BLaER1 treated with 17β-estradiol and CSF1 and Interleukin-3, amounts not matched to agents 10 nM and 100 nM (cell line): Measurements from ENCODE around the gene GTF3C6.
"Not testable (repeated sequence)": the region's sequence is repeated elsewhere in the genome, so short reads cannot be mapped to it uniquely, and the experiment has no call there.

Experiments
- H3K27ac ChIP-seq, 11 experiments: shearing (Covaris generic); formaldehyde crosslinking; 2 replicates each; pipeline ENCODE4 v1.8.1; 2022
- H3K27me3 ChIP-seq, 11 experiments: shearing (Covaris generic); formaldehyde crosslinking; 2 replicates each; pipeline ENCODE4 v1.8.1; 2022
- H3K36me3 ChIP-seq, 11 experiments: shearing (Covaris generic); formaldehyde crosslinking; 2 replicates each; pipeline ENCODE4 v1.8.1; 2022
- H3K4me1 ChIP-seq, 10 experiments: shearing (Covaris generic); formaldehyde crosslinking; 2 replicates each; pipeline ENCODE4 v1.8.1; 2022
- H3K4me2 ChIP-seq, 11 experiments: shearing (Covaris generic); formaldehyde crosslinking; 2 replicates each; pipeline ENCODE4 v1.8.1; 2022
- H3K4me3 ChIP-seq, 10 experiments: shearing (Covaris generic); formaldehyde crosslinking; 2 replicates each; pipeline ENCODE4 v1.8.1; 2022
- H3K9ac ChIP-seq, 11 experiments: shearing (Covaris generic); formaldehyde crosslinking; 2 replicates each; pipeline ENCODE4 v1.8.1; 2022
- H3K9me3 ChIP-seq, 11 experiments: shearing (Covaris generic); formaldehyde crosslinking; replicated peaks in 1 of 11; 2 replicates each; pipeline ENCODE4 v1.8.1; 2022
- H4K20me1 ChIP-seq, 11 experiments: shearing (Covaris generic); formaldehyde crosslinking; 2 replicates each; pipeline ENCODE4 v1.8.1; 2022
- Cebpa-rat ChIP-seq, 11 experiments: shearing (Covaris generic); IDR thresholded peaks; 2 replicates each; pipeline ENCODE4 v1.8.1; 2022

The GTF3C6 gene

DNA sequence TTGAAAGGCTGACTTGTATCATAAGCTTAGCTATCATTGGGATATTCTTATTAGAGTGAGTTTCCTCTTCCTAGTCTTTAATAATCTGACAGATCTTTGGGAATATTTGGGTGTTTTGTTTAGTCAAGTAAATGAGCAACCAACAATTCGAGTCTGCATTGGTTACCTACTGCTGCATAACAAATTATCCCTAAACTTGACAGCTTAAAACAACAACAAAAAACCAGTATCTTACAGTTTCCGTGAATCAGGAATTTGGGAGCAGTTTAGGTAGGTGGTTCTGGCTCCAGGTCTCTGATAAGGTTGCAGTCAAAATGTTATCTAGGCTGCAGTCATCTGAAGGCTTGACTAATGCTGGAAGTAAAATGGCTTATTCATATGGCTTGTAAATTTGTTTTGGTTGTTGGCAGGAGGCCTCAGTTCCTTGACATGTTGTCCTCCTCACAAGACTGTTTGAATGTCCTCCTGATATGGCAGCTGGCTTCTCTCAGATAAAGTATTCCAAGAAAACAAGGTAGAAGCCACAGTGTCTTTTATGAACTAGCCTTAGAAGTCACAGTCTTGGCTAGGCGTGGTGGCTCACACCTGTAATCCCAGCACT lies 7.2 kb downstream of the GTF3C6 start:
- peaks cover 81 to 89% (median 84%) of the 10 kb centered on the region in 11 experiments for H3K36me3 ChIP-seq
- H3K4me1 ChIP-seq: peaks cover 0 to 11% (median under 1%) of the 10 kb centered on the region in 10 experiments; a peak in 5 of 20 replicates
- TF ChIP-seq Cebpa-rat (IDR thresholded peaks at IDR 0.05): no peak
- H3K27me3 ChIP-seq: no peaks in the 10 kb centered on the region
- no peak overlapping the region for H3K9ac ChIP-seq
- no peak overlapping the region for H3K27ac ChIP-seq
- no peak overlapping the region for H3K4me3 ChIP-seq
- H3K4me2 ChIP-seq: no peak overlapping the region
- peaks cover 0 to 5% (median 0%) of the 10 kb centered on the region in 11 experiments; a peak in 1 of 22 replicates for H4K20me1 ChIP-seq
- no peaks in the 10 kb centered on the region for H3K9me3 ChIP-seq

DNA sequence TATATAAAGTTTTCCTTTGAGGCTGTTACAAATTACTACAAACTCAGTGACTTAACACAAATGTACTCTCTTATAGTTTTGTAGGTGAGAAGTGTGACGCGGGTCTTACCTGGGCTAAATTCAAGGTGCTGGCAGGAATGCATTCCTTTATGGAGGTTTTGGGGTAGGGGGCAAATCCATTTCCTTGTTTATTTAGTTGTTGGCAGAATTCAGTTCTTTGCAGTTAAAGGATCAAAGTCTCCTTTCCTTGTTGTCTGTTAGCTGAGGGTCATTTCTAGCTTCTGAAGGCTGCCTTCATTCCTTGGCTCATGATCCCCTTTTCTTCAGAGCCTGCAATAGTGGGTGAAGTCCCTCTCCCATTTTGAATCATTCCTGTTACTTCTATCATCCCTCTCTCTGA lies 10.2 kb downstream of the GTF3C6 start:
- H3K36me3 ChIP-seq: peaks cover 52 to 62% (median 54%) of the 10 kb centered on the region in 11 experiments

DNA sequence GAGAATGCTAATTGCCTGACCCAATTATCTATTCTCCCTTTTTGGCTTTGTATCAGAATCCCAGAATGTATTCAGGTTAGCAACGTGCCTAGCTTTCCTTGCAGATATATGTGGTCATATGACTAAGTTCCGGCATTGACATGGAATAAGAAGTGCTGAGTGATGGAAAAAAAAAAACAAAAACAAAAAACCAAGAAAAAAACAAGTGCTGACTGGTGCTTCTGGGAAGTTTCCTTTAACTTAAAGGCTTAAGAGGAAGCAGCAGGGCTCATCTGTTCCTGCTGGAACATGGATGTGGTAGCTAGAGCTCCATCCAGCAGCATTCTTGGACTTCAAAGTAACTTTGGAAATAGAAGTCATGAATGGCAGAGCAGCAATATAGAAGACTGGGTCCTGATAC lies 13.0 kb downstream of the GTF3C6 start:
- peak overlapping the region in 3 of 11 experiments; percentile 59 to 84 (median 83); a peak in 6 of 22 replicates for H3K27ac ChIP-seq
- H3K9me3 ChIP-seq: no peaks in the 10 kb centered on the region
- peaks cover 0 to 5% (median 0%) of the 10 kb centered on the region in 11 experiments; a peak in 1 of 22 replicates for H4K20me1 ChIP-seq
- peak overlapping the region in 3 of 11 experiments; percentile 49 to 73 (median 70); a peak in 5 of 22 replicates for H3K9ac ChIP-seq
- no peak for TF ChIP-seq Cebpa-rat (IDR thresholded peaks at IDR 0.05)
- peaks cover 24 to 34% (median 27%) of the 10 kb centered on the region in 11 experiments for H3K36me3 ChIP-seq
- no peak overlapping the region for H3K4me3 ChIP-seq
- peak overlapping the region in 3 of 11 experiments; percentile 25 to 88 (median 78); a peak in 5 of 22 replicates for H3K4me2 ChIP-seq
- H3K4me1 ChIP-seq: peaks cover 0 to 36% (median 0%) of the 10 kb centered on the region in 10 experiments; a peak in 5 of 20 replicates
- H3K27me3 ChIP-seq: no peaks in the 10 kb centered on the region

More for the DNA sequence above, 10.2 kb downstream of the GTF3C6 start:
- H3K9ac ChIP-seq, H3K4me3 ChIP-seq, H4K20me1 ChIP-seq, H3K27ac ChIP-seq, H3K27me3 ChIP-seq, H3K9me3 ChIP-seq, H3K4me2 ChIP-seq: not testable (repeated sequence)
- H3K4me1 ChIP-seq: peaks cover 0 to 36% (median 0%) of the 10 kb centered on the region in 10 experiments; a peak in 5 of 20 replicates

DNA sequence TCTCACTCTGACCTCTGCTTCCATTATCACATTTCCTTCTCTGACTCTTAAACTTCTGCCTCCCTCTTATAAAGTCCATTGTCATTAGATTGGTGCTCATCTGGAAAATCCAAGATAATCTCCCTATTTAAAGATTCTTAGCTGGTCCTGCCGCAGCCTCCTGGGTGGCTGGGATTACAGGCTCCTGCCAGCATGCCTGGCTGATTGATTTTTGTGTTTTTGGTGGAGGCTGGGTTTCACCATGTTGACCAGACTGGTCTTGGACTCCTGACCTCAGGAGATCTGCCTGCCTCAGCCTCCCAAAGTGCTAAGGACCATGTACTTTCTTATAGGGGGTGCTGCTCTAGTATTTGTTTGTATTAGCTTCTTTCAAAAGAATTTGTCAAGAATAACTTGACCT lies 18.1 kb downstream of the GTF3C6 start:
- Histone ChIP-seq H3K9ac (no peak overlapping the region), H3K4me1 (peaks cover 0 to 33% (median 6%) of the 10 kb centered on the region in 10 experiments; a peak in 11 of 20 replicates), H3K27ac (no peak overlapping the region), H3K4me2 (no peak overlapping the region), H3K9me3 (peaks cover 0 to 11% (median 6%) of the 10 kb centered on the region in 11 experiments; a peak in 10 of 22 replicates), H4K20me1 (no peaks in the 10 kb centered on the region), H3K27me3 (no peaks in the 10 kb centered on the region), H3K4me3 (no peak overlapping the region), H3K36me3 (peaks cover 0 to 16% (median 3%) of the 10 kb centered on the region in 11 experiments; a peak in 7 of 22 replicates)
- no peak for TF ChIP-seq Cebpa-rat (IDR thresholded peaks at IDR 0.05)

DNA sequence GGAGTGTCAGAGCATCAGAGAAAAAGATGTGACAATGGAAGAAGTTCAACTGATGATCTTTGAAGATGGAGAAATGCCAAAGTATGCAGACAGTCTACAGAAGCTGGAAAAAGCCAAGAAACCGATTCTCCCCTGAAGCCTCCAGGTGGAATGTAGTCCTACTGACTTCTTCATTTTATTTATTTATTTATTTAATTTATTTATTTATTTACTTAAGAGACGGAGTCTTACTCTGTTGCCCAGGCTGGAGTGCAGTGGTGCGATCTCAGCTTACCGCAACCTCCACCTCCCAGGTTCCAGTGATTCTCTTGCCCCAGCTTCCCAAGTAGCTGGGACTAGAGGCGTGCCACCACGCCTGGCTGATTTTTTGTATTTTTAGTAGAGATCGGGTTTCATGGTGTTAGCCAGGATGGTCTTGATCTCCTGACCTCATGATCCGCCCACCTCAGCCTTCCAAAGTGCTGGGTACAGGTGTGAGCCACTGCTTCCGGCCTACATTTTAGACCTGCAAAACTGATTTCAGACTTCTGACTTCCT lies 21.1 kb downstream of the GTF3C6 start:
- 0 out of 22 replicates have a peak overlapping the region, but pooled peaks of 1 of the 11 experiments have one; percentile 10 for H3K4me2 ChIP-seq
- H3K36me3 ChIP-seq: peaks cover 0 to 16% (median 4%) of the 10 kb centered on the region in 11 experiments; a peak in 13 of 22 replicates
- H4K20me1 ChIP-seq: peaks cover 0 to 21% (median 4%) of the 10 kb centered on the region in 11 experiments; a peak in 7 of 22 replicates
- peaks cover 0 to 11% (median 6%) of the 10 kb centered on the region in 11 experiments; a peak in 10 of 22 replicates for H3K9me3 ChIP-seq
- H3K4me3 ChIP-seq: no peak overlapping the region
- TF ChIP-seq Cebpa-rat (IDR thresholded peaks at IDR 0.05): no peak
- no peaks in the 10 kb centered on the region for H3K27me3 ChIP-seq
- peaks cover 16 to 35% (median 26%) of the 10 kb centered on the region in 10 experiments for H3K4me1 ChIP-seq
- no peak overlapping the region for H3K27ac ChIP-seq
- H3K9ac ChIP-seq: no peak overlapping the region

DNA sequence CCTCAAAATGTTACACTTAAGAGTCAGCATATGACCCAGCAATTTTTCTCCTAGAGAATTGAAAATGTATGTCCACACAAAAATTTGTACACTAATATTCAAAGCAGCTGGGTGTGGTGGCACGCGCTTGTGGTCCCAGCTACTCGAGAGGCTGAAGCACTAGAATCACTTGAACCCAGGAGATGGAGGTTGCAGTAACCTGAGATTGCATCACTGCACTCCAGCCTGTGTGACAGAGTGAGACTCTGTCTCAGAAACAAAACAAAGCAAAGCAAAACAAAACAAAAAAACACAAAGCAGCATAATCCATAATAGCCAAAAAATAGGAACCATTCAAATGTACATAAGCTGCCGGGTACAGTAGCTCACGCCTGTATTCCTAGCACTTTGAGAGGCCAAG lies 21.7 kb downstream of the GTF3C6 start:
- H3K4me1 ChIP-seq: peaks cover 16 to 37% (median 26%) of the 10 kb centered on the region in 10 experiments
- H4K20me1 ChIP-seq: peaks cover 0 to 26% (median 10%) of the 10 kb centered on the region in 11 experiments; a peak in 7 of 22 replicates
- peak overlapping the region in 3 of 10 experiments; percentile 88 to 99 (median 94); a peak in 5 of 20 replicates for H3K4me3 ChIP-seq
- no peak overlapping the region for H3K27ac ChIP-seq
- H3K9ac ChIP-seq: no peak overlapping the region
- peaks cover 4 to 22% (median 10%) of the 10 kb centered on the region in 11 experiments; a peak in 21 of 22 replicates for H3K36me3 ChIP-seq
- 0 out of 22 replicates have a peak, but pooled peaks of 1 of the 11 experiments have one; percentile 27 for TF ChIP-seq Cebpa-rat (IDR thresholded peaks at IDR 0.05)
- H3K9me3 ChIP-seq: peaks cover 0 to 11% (median 6%) of the 10 kb centered on the region in 11 experiments; a peak in 10 of 22 replicates
- H3K27me3 ChIP-seq: no peaks in the 10 kb centered on the region
- H3K4me2 ChIP-seq: peak overlapping the region in 5 of 11 experiments; percentile 78 to 97 (median 83); a peak in 8 of 22 replicates

DNA sequence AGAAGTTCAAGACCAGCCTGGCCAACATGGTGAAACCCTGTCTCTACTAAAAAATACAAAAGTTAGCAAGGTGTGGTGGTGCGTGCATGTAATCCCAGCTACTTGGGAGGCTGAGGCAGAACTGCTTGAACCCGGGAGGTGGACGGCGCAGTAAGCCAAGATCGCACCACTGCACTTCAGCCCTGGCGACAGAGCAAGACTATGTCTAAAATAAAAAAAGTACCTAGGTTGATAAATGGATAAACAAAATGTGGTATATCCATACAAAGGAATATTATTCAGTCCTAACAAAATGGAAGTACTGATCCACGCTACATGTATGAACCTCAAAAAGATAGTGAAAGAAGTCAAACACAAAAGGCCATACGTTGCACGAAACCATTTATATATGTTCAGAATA lies 22.1 kb downstream of the GTF3C6 start:
- peaks cover 16 to 37% (median 26%) of the 10 kb centered on the region in 10 experiments for H3K4me1 ChIP-seq
- peaks cover 8 to 26% (median 14%) of the 10 kb centered on the region in 11 experiments for H3K36me3 ChIP-seq
- H3K9me3 ChIP-seq: peaks cover 0 to 11% (median 6%) of the 10 kb centered on the region in 11 experiments; a peak in 10 of 22 replicates
- H3K27ac ChIP-seq: peak overlapping the region in 3 of 11 experiments; percentile 97 to 98 (median 98); a peak in 3 of 22 replicates
- peak overlapping the region in 3 of 11 experiments; percentile 91 to 97 (median 93); a peak in 1 of 22 replicates for H3K9ac ChIP-seq
- H3K4me2 ChIP-seq: peak overlapping the region; percentile 74 to 97 (median 84)
- H3K4me3 ChIP-seq: peak overlapping the region; percentile 77 to 99 (median 90); a peak in 18 of 20 replicates
- peaks cover 0 to 31% (median 14%) of the 10 kb centered on the region in 11 experiments; a peak in 8 of 22 replicates for H4K20me1 ChIP-seq
- TF ChIP-seq Cebpa-rat (IDR thresholded peaks at IDR 0.05): no peak
- H3K27me3 ChIP-seq: no peaks in the 10 kb centered on the region

DNA sequence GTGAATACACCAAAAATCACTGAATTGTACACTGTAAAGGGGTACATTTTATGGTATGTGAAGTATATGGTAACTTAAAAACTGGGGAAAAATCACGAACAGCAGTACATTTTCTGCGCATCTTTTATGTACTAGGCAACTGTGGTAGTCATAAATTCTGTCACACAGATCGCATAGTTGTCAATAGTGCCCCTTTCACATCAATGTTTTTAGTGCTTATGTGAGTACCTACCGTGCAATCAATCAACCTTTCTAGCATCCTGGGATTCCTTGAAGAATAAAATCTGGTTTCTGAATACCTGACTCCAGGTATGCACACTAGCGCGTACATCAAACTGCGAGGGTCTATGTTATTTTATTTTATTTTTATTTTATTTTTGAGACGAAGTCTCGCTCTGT lies 22.7 kb downstream of the GTF3C6 start:
- H3K9me3 ChIP-seq: peaks cover 0 to 11% (median 6%) of the 10 kb centered on the region in 11 experiments; a peak in 10 of 22 replicates
- H4K20me1 ChIP-seq: peaks cover 0 to 36% (median 14%) of the 10 kb centered on the region in 11 experiments; a peak in 8 of 22 replicates
- peak overlapping the region; percentile 77 to 99 (median 90) for H3K4me3 ChIP-seq
- peak overlapping the region; percentile 86 to 98 (median 93) for H3K27ac ChIP-seq
- no peak for TF ChIP-seq Cebpa-rat (IDR thresholded peaks at IDR 0.05)
- H3K4me2 ChIP-seq: peak overlapping the region; percentile 74 to 97 (median 84)
- peaks cover 16 to 37% (median 26%) of the 10 kb centered on the region in 10 experiments for H3K4me1 ChIP-seq
- peaks cover 14 to 31% (median 19%) of the 10 kb centered on the region in 11 experiments for H3K36me3 ChIP-seq
- H3K9ac ChIP-seq: peak overlapping the region; percentile 88 to 99 (median 91)
- H3K27me3 ChIP-seq: no peaks in the 10 kb centered on the region
